GM12874 (cell line): ENCODE data around the gene FGD3.

Source experiments
- CTCF ChIP-seq: IDR thresholded peaks from 2 replicates; pipeline ENCODE4 v1.5.1; 2011; ENCODE audit warnings: low read depth, mild to moderate bottlenecking, control low read depth, low read length, moderate library complexity; ENCODE audit not compliant: insufficient read depth

FGD3 gene

GRCh38 chr9:93061791-93062763 is 114.8 kb downstream of the FGD3 start:
- 0 out of 2 replicates have a peak, but pooled peaks have one; percentile 22 for TF ChIP-seq CTCF

GRCh38 chr9:93064392-93065134 is 117.2 kb downstream of the FGD3 start:
- TF ChIP-seq CTCF = no peak

GRCh38 chr9:93065135-93065720 is 117.9 kb downstream of the FGD3 start:
- TF ChIP-seq CTCF = no peak

GRCh38 chr9:93066978-93067603 is 119.8 kb downstream of the FGD3 start:
- TF ChIP-seq CTCF = no peak

GRCh38 chr9:93068956-93069355 is 121.6 kb downstream of the FGD3 start:
- TF ChIP-seq CTCF = no peak

GRCh38 chr9:93071464-93071863 is 124.1 kb downstream of the FGD3 start:
- no peak for TF ChIP-seq CTCF
